Activated T-cell treated with anti-CD3 and anti-CD28 coated beads, Interleukin-2, amount 50 U/mL, for 4 hours (primary cell): Measurements from ENCODE around the gene ADAMTS4. TPM values are rescaled to one million over a fixed set of nuclear protein-coding genes. Genes with fewer than 3 reads are reported as not detected.

Experiments
- ATAC-seq, 2 donors: fragments of 200-7000 bp; cut with Tn5 transposase; one replicate each; pipeline ENCODE4 v1.10.0; 2021
- DNase-seq: peaks from one replicate; pipeline ENCODE4 v3.0.0-alpha.2; 2020
- H3K27me3 Mint-ChIP-seq: one replicate; pipeline ENCODE4 v1.8.0; 2021; ENCODE audit warnings: low read depth, mixed read lengths
- H3K36me3 Mint-ChIP-seq: one replicate; pipeline ENCODE4 v1.8.0; 2022; ENCODE audit warnings: mixed read lengths; ENCODE audit not compliant: insufficient read depth
- H3K4me1 Mint-ChIP-seq: one replicate; pipeline ENCODE4 v1.8.0; 2021; ENCODE audit warnings: low read depth, mixed read lengths
- H3K4me3 Mint-ChIP-seq: one replicate; pipeline ENCODE4 v1.8.0; 2021; ENCODE audit warnings: mild to moderate bottlenecking, moderate library complexity, mixed read lengths
- H3K9me3 Mint-ChIP-seq: one replicate; pipeline ENCODE4 v1.8.0; 2021; ENCODE audit warnings: mixed read lengths
- total RNA-seq, 3 donors: library from RNA; stranded (reverse); gene quantifications; one replicate each; pipeline ENCODE4 v1.2.1, GENCODE V29; 2021

Gene ADAMTS4
- total RNA-seq, 3 donors from 2014 or later, result 0.34 to 1.1 (median 0.63) TPM

DNA sequence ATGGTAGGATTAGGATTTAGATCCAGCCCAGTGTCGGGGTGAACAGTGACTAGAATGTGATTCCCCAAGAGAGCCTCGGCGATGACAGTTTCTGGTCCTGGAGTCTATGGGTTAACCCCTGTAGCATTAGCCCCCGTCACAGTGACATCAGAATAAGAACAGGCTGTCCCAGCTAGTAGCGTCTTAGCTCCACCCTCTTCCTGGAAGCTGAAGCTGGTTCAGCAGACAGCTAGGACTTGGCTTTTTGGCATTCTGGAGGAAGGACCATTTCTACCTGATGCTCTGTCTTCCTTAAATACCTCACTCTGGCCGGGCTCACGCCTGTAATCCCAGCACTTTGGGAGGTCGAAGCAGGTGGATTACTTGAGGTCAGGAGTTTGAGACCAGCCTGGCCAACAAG lies 8.3 kb upstream of the ADAMTS4 start:
- H3K4me3 Mint-ChIP-seq, result no peak overlapping the region
- peaks cover 47% of the 10 kb centered on the region for H3K4me1 Mint-ChIP-seq
- DNase-seq (no peak), ATAC-seq (no peak)
- H3K27me3 Mint-ChIP-seq, result no peaks in the 10 kb centered on the region
- H3K36me3 Mint-ChIP-seq, result peaks cover 36% of the 10 kb centered on the region
- H3K9me3 Mint-ChIP-seq, result no peaks in the 10 kb centered on the region

DNA sequence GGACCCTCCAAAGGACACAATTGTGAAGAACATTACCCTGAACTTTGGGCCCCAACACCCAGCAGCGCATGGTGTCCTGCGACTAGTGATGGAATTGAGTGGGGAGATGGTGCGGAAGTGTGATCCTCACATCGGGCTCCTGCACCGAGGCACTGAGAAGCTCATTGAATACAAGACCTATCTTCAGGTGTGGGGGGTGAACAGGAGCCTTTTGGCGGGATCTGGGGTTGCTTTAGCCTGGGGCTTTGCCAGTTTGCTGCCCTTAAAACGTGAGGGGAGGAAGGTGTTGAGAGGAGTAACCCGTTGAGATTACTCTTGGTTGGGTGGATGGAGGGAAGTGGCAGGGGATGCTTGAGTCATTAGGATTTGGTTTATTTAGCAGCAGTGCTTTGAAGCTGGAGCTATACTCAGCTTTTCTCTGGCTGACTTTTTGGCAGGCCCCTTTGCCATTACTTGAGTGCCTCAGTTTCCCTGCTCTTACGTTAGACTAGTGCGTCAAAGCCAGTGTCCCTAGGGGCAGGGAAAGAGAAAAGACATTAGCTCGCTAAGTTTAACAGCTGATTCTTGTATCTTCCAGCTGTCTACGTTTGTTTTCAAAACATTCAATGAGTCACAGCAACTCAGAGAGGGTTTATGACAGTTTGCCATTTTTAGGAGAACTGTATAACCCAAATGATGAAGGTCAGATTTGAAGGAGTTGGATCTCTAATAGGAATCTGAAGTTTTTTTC lies 7.7 kb upstream of the ADAMTS4 start:
- DNase-seq, result no peak
- H3K36me3 Mint-ChIP-seq, result peaks cover 30% of the 10 kb centered on the region
- H3K27me3 Mint-ChIP-seq, result no peaks in the 10 kb centered on the region
- no peaks in the 10 kb centered on the region for H3K9me3 Mint-ChIP-seq
- peaks cover 53% of the 10 kb centered on the region for H3K4me1 Mint-ChIP-seq
- no peak for ATAC-seq
- H3K4me3 Mint-ChIP-seq, result no peak overlapping the region

DNA sequence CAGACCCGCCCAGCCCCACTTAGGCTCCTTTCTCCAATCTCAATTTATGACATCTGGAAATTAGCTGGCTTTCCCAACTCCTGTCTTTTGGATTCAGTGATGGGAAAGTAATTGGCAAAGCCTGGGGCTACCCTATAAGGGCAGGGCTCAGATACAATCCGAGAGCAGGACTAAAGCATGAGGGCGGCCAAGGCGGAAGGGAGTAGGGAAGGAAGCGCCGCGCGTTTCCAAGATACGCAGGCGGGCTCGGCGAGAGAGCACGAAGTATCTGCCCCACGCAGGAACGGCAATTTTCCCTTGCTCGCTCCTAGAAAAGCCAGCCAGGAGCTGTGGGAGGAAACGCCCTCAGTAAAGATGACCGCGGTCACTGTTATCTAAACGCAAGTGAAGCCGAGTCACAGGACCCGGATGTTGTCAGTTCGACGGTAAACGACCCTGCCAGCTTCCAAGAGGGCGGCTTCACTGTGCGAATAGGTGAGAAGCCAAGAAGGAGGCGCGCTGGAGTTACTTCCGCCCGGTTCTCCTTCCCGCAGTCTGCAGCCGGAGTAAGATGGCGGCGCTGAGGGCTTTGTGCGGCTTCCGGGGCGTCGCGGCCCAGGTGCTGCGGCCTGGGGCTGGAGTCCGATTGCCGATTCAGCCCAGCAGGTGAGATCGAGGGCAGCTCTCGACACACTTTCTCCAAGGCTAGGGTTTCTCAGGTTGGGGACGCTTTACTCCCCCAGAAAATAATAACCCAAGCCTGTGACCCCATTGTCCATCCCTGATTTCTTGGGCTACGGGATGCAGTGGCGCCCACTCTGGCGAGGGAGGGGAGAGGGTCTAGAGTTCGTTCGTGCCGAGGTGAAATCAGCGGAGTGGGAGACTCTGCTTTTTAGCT lies 3.2 kb upstream of the ADAMTS4 start, which contains the start of gene NDUFS2:
TSS of gene NDUFS2 (plus strand) at position 532 of the 877 bp plus-strand sequence. CDS start at position 551, 19 bp downstream.
- peak; percentile 93 for DNase-seq
- H3K36me3 Mint-ChIP-seq, result peaks cover 18% of the 10 kb centered on the region
- no peaks in the 10 kb centered on the region for H3K9me3 Mint-ChIP-seq
- no peaks in the 10 kb centered on the region for H3K27me3 Mint-ChIP-seq
- H3K4me1 Mint-ChIP-seq, result peaks cover 65% of the 10 kb centered on the region
- peak; percentile 99 for ATAC-seq
- H3K4me3 Mint-ChIP-seq, result peak within 1 kb of the TSS; percentile 94

DNA sequence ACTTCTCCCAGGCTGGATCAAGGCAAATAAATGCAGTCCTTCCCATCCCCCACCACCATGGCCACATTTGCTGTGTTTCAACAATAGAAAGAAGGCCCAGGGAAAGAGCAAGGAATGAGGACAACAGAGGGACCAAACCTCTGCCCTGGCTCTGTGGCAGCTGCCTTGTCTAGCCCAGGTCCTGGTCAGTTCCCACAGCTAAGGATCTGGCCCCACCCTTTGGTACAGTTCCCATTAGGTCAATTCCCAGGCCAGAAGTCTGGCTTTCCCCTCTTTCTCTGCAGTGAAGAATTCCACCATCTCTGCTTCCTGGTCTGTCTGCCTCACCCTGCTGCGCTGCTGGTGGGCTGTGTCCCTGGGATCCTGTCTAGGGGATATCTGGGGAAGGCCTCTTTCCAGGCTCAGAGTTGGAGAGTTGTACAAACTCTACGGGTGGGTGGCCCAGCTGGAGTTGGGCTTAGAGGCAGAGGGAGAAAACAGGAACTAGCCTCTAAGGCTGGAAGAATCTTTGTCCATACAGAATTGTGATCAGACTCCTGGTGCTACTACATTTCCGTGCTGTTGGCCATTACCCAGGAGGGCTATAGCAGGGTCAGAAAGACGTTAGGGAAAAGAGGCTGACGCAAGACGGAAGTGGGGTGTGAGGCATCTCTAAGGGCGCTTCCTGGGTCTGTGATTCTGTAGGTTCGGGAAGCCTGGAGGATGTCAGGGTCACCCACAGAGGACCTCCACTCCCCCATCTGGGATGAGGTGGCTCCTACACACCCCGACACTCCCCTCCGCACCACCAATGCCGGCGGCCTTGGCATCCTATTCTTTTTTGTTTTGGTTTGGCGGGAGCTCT lies 2.4 kb upstream of the ADAMTS4 start:
- peaks cover 13% of the 10 kb centered on the region for H3K36me3 Mint-ChIP-seq
- H3K4me1 Mint-ChIP-seq, result peaks cover 62% of the 10 kb centered on the region
- ATAC-seq (no peak), DNase-seq (no peak)
- no peaks in the 10 kb centered on the region for H3K9me3 Mint-ChIP-seq
- peak overlapping the region; percentile 94 for H3K4me3 Mint-ChIP-seq
- H3K27me3 Mint-ChIP-seq, result no peaks in the 10 kb centered on the region

DNA sequence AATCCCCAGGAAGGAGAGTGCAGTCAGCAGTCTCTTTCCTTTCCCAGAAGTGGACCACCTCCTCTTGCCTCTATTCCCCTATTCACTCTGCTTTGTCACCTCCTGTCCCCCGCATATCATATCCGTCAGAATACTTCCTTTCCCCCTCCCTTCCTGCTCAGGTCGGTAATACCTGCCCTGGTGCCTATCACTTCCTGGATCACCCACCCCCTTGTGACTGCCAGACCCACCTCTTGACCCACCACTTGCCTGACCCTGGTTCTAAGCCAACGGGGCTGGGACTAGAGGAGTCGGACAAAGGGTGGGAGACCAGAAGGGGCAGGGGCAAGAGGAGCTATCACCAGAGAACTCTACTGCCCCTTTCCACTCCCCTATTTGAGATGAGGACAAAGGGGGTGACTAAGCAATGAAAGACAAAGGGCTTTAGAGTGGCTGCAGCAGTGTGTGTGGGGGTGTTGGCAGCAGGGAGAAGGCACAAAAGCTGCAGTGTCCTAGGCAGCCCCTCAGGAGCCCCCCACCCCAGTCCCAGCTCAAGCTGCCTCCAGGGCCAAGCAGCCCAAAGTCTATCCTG lies 1.7 kb upstream of the ADAMTS4 start:
- Mint-ChIP-seq H3K36me3 (peaks cover 9% of the 10 kb centered on the region), H3K4me3 (peak overlapping the region; percentile 51), H3K27me3 (no peaks in the 10 kb centered on the region), H3K9me3 (no peaks in the 10 kb centered on the region), H3K4me1 (peaks cover 60% of the 10 kb centered on the region)
- DNase-seq (no peak), ATAC-seq (no peak)

DNA sequence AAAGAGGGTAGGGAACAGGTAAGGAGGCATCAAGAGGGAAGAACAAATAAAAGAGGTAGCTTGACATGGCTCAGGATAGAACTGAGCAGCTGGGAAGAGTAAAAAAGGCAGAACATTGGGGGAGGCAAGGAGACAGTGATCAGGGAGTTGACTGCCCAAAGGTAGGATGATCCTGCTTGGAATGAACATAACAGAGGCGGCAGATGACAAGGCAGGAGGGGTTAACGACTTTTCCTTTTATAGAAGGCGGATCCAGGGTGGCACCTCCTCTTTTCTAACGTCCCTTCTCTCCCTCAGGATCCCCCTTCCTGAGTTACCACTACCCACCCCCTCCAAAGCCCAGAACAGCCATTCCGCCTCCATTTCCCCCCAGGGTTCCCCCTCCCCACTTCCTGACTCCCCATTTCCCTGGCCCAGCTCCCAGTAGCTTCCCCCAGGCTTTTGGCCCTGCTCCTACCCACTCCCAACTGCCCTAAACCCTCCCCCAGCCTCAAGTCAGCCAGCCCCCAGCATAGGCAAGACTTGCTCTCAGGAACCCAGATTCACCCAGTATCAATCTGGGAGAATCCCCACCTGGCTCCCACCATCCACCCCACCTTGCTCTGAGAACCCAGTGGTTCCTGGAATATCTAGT lies 769 bp upstream of the ADAMTS4 start:
- peak overlapping the region; percentile 6 for H3K4me3 Mint-ChIP-seq
- peaks cover 6% of the 10 kb centered on the region for H3K36me3 Mint-ChIP-seq
- no peaks in the 10 kb centered on the region for H3K9me3 Mint-ChIP-seq
- no peaks in the 10 kb centered on the region for H3K27me3 Mint-ChIP-seq
- ATAC-seq, result no peak
- H3K4me1 Mint-ChIP-seq, result peaks cover 60% of the 10 kb centered on the region
- no peak for DNase-seq

DNA sequence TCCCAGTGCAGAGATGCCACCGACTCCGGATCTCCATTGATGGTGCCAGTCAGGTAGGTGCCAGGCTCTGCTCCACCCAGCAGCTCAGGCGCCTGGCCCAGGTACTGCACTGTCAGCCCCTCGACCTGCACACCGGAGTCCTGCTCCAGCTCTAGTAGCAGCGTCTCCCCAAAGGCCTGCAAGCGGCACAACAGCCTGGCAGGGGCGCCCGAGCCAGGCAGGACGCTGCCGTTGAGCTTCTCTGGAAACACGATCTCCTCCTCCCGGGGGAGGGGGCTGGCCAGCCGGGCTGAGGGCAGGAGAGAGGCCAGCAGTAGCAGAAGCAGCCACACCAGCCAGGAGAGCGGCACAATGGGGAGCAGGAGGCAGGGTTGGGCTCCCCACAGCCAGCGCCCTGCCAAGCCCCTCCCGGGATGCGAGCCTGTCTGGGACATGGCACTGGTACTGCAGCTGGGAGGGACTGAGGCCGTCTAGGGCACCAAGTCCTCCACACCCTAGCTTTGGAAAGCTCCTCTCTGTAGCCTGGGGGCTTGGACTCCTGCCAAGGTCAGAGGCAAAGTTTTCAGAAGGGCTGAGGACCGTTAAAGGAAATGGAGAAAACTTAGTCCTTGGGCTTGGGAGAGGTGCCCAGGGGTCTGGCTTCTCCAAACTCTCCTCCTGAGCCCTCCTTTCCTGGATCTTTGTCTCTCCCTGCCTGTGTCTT lies 509 bp downstream of the ADAMTS4 start:
- Mint-ChIP-seq H3K27me3 (no peaks in the 10 kb centered on the region), H3K9me3 (no peaks in the 10 kb centered on the region), H3K36me3 (no peaks in the 10 kb centered on the region), H3K4me3 (no peak overlapping the region), H3K4me1 (peaks cover 49% of the 10 kb centered on the region)
- no peak for DNase-seq
- ATAC-seq, result no peak

DNA sequence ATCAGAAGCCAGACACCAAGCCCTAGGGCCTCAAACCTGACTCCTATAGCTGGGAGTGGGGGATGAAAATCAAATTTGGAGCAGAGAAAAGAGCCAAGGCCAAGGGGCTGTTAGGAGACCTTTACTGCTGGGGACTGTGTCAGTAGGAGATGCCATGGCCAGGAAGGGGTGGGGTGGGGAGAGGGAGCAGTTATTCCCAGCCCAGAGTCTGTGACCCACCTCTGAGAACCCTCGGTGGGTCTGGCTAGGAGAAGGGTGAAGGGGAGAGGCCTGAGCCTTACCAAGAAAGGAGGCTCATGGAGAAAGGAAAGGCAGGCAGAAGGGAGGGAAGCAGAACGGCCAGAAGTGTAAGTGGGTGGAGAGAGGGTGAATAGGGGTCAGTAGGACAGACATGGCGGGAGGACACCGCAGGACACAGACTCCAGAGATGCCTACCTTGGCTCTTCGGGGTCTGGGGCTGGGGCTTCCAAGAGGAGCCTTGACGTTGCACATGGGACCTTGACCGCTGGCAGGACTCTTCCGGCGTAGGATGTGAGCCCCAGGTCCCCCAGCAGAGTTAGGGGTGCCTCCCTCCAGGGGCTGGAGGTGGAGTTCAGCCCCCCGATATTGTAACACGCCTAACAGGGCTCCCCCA lies 1.2 kb downstream of the ADAMTS4 start:
- Mint-ChIP-seq H3K36me3 (no peaks in the 10 kb centered on the region), H3K4me1 (peaks cover 47% of the 10 kb centered on the region), H3K4me3 (no peak overlapping the region), H3K9me3 (no peaks in the 10 kb centered on the region), H3K27me3 (no peaks in the 10 kb centered on the region)
- ATAC-seq (no peak), DNase-seq (no peak)

DNA sequence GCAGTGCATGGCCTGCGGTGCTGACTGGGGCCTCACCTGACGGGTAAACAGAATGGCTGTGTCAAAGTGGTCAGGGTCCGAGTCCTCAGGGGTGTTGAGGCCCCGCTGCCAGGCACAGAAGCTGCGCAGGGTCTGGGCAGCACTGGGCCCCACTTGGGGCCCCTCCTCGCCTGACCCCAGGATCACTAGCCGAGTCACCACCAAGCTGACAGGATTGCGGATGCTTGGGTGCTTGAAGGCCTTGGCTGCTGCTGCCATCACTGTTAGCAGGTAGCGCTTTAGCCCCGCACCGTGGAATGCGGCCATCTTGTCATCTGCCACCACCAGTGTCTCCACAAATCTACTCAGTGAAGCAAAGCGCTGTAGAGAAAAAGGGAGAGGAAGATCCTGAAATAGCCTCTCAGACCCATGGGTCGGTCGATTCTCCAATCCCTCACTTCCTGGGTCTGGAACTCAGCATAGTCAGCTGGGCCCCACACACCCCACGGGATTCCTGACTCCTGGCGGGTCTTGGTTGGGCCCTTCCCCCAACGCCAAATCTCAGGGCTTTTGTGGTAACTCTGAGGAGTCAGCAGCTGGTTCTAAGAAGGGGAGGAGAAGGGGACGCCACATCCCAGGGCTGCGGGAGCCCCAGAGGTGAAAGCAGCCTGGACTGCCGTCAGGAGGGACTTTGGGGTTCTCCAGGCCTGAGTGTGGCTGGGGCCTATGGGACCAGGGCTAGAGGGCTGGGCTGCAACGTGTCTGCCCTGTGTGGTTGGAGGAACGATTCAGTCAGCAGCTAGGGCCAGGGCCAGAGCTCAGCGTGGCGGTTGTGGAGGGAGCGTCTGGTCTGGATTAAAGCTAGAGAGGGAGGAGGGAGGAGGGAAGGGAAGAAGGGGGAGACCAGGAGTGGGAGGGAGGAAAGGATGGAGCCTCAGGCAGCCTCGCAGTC lies 2.1 kb downstream of the ADAMTS4 start:
- no peak for DNase-seq
- Mint-ChIP-seq H3K4me3 (no peak overlapping the region), H3K4me1 (peaks cover 47% of the 10 kb centered on the region), H3K27me3 (no peaks in the 10 kb centered on the region), H3K9me3 (no peaks in the 10 kb centered on the region), H3K36me3 (no peaks in the 10 kb centered on the region)
- ATAC-seq, result no peak

DNA sequence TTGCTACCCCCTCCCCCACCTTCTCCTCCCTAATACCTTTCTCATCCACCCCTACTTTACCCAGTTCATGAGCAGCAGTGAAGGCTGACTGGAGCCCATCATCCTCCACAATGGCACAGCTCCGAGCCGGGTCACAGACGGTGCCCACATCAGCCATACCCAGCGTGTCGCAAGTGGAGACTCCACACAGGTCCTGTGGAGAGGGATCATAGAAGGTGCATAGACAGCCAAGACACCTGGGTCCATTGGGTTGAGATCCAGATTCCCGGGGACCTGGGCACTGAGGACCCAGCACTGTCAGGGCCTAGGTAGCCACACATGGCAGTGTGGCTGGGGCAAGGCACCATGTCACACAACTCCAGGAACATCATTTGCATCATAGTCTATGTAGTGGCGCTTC lies 2.7 kb downstream of the ADAMTS4 start:
- Mint-ChIP-seq H3K36me3 (no peaks in the 10 kb centered on the region), H3K4me1 (peaks cover 40% of the 10 kb centered on the region), H3K4me3 (no peak overlapping the region), H3K9me3 (no peaks in the 10 kb centered on the region), H3K27me3 (no peaks in the 10 kb centered on the region)
- ATAC-seq (no peak), DNase-seq (no peak)

DNA sequence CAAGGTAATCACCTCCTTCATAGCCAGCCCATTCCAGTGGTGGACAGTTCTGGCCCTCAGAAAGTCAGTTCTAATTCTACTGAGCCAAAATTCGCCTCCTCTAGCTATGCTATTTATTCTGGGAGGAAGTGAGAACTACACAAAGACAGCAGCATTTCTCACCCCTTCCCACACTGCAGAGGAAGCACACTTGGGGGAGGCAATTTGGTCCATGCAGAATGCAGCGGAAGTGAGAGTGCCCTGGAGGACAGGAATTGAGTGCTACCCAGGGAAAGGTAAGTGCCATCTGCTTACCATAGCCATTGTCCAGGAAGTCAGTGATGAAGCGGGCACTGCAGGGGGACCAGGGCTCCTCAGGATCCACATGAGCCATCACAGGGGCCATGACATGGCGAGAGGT lies 3.7 kb downstream of the ADAMTS4 start:
- DNase-seq, result no peak
- no peak overlapping the region for H3K4me3 Mint-ChIP-seq
- H3K4me1 Mint-ChIP-seq, result peaks cover 31% of the 10 kb centered on the region
- no peaks in the 10 kb centered on the region for H3K27me3 Mint-ChIP-seq
- H3K9me3 Mint-ChIP-seq, result no peaks in the 10 kb centered on the region
- no peaks in the 10 kb centered on the region for H3K36me3 Mint-ChIP-seq
- ATAC-seq, result no peak
